K562 (cell line): ENCODE data around the gene ZSCAN29. TPM values are rescaled to one million over a fixed set of nuclear protein-coding genes. Genes with fewer than 3 reads are reported as not detected.

ENCODE experiments used
- CEBPB ChIP-seq: fragments of 450-650 bp; IDR thresholded peaks from 2 replicates; pipeline ENCODE4 v1.6.1; 2016; ENCODE audit warnings: missing genetic modification characterization, missing compliant biosample characterization
- CHCHD3 ChIP-seq: fragments of 250-450 bp; sonication (Bioruptor Pico); IDR thresholded peaks from 2 replicates; pipeline ENCODE4 v2.1.2; 2022; ENCODE audit warnings: mild to moderate bottlenecking
- EHMT2 ChIP-seq: fragments of 450-650 bp; IDR thresholded peaks from 2 replicates; pipeline ENCODE4 v1.6.1; 2018; ENCODE audit warnings: antibody characterized with exemption
- FOXJ3 ChIP-seq: sonication (generic); formaldehyde crosslinking; IDR thresholded peaks from 2 replicates; pipeline ENCODE4 v1.4.0; 2020; ENCODE audit warnings: mild to moderate bottlenecking, missing genetic modification reagents
- GABPB2 ChIP-seq: fragments of 250-450 bp; sonication (Bioruptor Pico); conservative IDR thresholded peaks from 2 replicates; pipeline ENCODE4 v1.5.1; 2021; ENCODE audit warnings: mild to moderate bottlenecking
- L3MBTL2 ChIP-seq: fragments of 450-650 bp; IDR thresholded peaks from 2 replicates; pipeline ENCODE4 v1.6.1; 2016; ENCODE audit warnings: mild to moderate bottlenecking, moderate library complexity
- LARP7 ChIP-seq: fragments of 450-650 bp; IDR thresholded peaks from 2 replicates; pipeline ENCODE4 v1.6.1; 2016
- MAFG ChIP-seq: fragments of 450-650 bp; conservative IDR thresholded peaks from 2 replicates; pipeline ENCODE4 v1.6.1; 2016; ENCODE audit warnings: missing genetic modification characterization, missing compliant biosample characterization
- RBM15 ChIP-seq: fragments of 200-400 bp; formaldehyde crosslinking; IDR thresholded peaks from 2 replicates; pipeline ENCODE4 v1.6.1; 2018; ENCODE audit warnings: mild to moderate bottlenecking, low read length, moderate library complexity; ENCODE audit not compliant: insufficient read depth
- SMARCA5 ChIP-seq: fragments of 450-650 bp; IDR thresholded peaks from 2 replicates; pipeline ENCODE4 v1.6.1; 2016
- TOE1 ChIP-seq, 2 experiments: fragments of 450-650 bp in 1 of 2; sonication (generic) in 1 of 2; formaldehyde crosslinking in 1 of 2; IDR thresholded peaks; 2 replicates each; pipeline versions ENCODE4 v1.7.1 to v1.8.0; 2016 to 2022; ENCODE audit warnings: borderline replicate concordance in 2 of 2, mild to moderate bottlenecking in 2 of 2, antibody characterized with exemption in 1 of 2, inconsistent platforms in 1 of 2, low read depth in 1 of 2, missing genetic modification reagents in 1 of 2, moderate library complexity in 1 of 2
- ZNF134 ChIP-seq: fragments of 250-450 bp; sonication (Bioruptor Pico); conservative IDR thresholded peaks from 2 replicates; pipeline ENCODE4 v1.4.0; 2020
- ZNF384 ChIP-seq: IDR thresholded peaks from 2 replicates; pipeline ENCODE4 v1.6.1; 2012; ENCODE audit warnings: low read depth, low read length, improper control_type of control experiment
- ZNF644 ChIP-seq: fragments of 200-800 bp; sonication (Bioruptor generic); IDR thresholded peaks from 2 replicates; pipeline ENCODE4 v1.6.1; 2016; ENCODE audit warnings: low read depth, missing genetic modification characterization, missing compliant biosample characterization
- ZNF79 ChIP-seq: fragments of 250-450 bp; sonication (Bioruptor Pico); IDR thresholded peaks from 2 replicates; pipeline ENCODE4 v1.4.0; 2020; ENCODE audit warnings: low read depth, mild to moderate bottlenecking, moderate library complexity
- polyA plus RNA-seq, 8 experiments: library from polyadenylated mRNA; depleted of rRNA in 4 of 8; stranded (reverse) in 5 of 8; unstranded in 3 of 8; fragments of >200 nt; fragmentation: Nextera tagmentation in 2 of 8; fragmentation: Illumina TruSeq in 1 of 8; extraction: Ambion mirVana in 2 of 8; extraction: Trizol in 1 of 8; gene quantifications; 2 replicates each; pipeline versions ENCODE4 v1.2.1 to v1.2.3, GENCODE V29; 2011 to 2014; ENCODE audit warnings: inconsistent platforms in 1 of 8, missing spikeins in 1 of 8
- total RNA-seq, 7 experiments: library from RNA; depleted of rRNA in 6 of 7; stranded (reverse); fragments of >200 nt in 6 of 7; fragmentation: Illumina TruSeq in 2 of 7; extraction: Trizol in 2 of 7; gene quantifications; 2 replicates each; pipeline versions ENCODE4 v1.2.1 to v1.2.3, GENCODE V29; 2011 to 2021; ENCODE audit warnings: low replicate concordance in 1 of 7
- TF ChIP-seq, protein P1 (sequence below), 2 experiments: IDR thresholded peaks; 2 replicates each; pipeline ENCODE4 v1.6.1; 2012; ENCODE audit warnings: improper control_type of control experiment in 2 of 2, low read depth in 2 of 2, low read length in 2 of 2, borderline replicate concordance in 1 of 2
- TF ChIP-seq, protein P2 (sequence below), 2 experiments: fragments of 450-650 bp; conservative IDR thresholded peaks; 2 replicates each; pipeline ENCODE4 v1.6.1; 2017; ENCODE audit warnings: mild to moderate bottlenecking in 2 of 2, moderate library complexity in 2 of 2
- TF ChIP-seq, protein P3 (sequence below): fragments of 250-450 bp; sonication (Bioruptor Pico); IDR thresholded peaks from 2 replicates; pipeline ENCODE4 v1.5.0; 2020; ENCODE audit warnings: mild to moderate bottlenecking
- TF ChIP-seq, protein P4 (sequence below): fragments of 250-450 bp; sonication (Bioruptor Pico); IDR thresholded peaks from 2 replicates; pipeline ENCODE4 v1.9.0; 2021; ENCODE audit warnings: mild to moderate bottlenecking
- TF ChIP-seq, protein P5 (sequence below): sonication (generic); formaldehyde crosslinking; IDR thresholded peaks from 2 replicates; pipeline ENCODE4 v1.8.0; 2022; ENCODE audit warnings: mild to moderate bottlenecking, low read depth, missing genetic modification reagents
- TF ChIP-seq, protein P6 (sequence below): fragments of 250-450 bp; sonication (Bioruptor Pico); IDR thresholded peaks from 2 replicates; pipeline ENCODE4 v1.4.0; 2020

The ZSCAN29 gene
- total and polyA plus RNA-seq, 9 of the 15 experiments (the other 6 are each of a cell fraction or from before 2014, with no cell fraction given), result 2.5 to 28.6 (median 19.7) TPM

DNA sequence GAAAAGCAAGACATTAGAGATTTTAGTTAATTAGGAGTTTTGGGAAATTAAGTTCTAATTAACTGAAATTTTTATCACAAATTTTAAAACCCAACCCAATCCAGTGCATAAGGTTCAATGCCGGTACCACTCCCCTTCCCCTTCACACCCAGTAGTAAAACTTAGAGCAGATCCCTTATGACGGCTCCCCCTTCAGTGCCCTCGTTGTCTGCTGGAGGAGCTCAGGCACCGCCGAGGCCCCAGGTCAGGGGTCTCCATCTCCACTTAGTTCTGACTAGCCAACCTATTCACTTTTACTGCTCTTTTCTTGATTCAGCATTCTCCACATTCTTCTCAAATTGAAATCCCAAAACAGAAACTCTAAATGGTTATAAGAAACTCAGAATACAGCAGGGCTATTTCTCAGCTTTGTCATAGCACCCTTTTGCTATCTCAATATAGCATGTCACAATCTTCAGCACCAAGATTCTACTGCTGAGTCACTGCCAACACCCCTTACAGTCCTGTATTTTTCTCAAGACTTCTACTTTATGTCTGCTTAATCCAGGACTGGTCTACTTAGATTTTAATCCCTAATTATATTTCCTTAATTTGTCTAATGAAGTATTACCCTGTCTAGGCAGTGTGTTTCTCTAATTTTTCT lies 39.9 kb upstream of the ZSCAN29 start (continued):
- TF ChIP-seq, protein P1, sequence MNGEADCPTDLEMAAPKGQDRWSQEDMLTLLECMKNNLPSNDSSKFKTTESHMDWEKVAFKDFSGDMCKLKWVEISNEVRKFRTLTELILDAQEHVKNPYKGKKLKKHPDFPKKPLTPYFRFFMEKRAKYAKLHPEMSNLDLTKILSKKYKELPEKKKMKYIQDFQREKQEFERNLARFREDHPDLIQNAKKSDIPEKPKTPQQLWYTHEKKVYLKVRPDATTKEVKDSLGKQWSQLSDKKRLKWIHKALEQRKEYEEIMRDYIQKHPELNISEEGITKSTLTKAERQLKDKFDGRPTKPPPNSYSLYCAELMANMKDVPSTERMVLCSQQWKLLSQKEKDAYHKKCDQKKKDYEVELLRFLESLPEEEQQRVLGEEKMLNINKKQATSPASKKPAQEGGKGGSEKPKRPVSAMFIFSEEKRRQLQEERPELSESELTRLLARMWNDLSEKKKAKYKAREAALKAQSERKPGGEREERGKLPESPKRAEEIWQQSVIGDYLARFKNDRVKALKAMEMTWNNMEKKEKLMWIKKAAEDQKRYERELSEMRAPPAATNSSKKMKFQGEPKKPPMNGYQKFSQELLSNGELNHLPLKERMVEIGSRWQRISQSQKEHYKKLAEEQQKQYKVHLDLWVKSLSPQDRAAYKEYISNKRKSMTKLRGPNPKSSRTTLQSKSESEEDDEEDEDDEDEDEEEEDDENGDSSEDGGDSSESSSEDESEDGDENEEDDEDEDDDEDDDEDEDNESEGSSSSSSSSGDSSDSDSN (IDR thresholded peaks at IDR 0.05; ENCODE audit: borderline replicate concordance in 1 of 2, low read depth in 2 of 2, low read length in 2 of 2), result no peak
- TF ChIP-seq ZNF384, result no peak
- TF ChIP-seq LARP7, result no peak
- no peak for TF ChIP-seq SMARCA5
- no peak for TF ChIP-seq GABPB2 (CRISPR knock-in tag)
- TF ChIP-seq, protein P2, sequence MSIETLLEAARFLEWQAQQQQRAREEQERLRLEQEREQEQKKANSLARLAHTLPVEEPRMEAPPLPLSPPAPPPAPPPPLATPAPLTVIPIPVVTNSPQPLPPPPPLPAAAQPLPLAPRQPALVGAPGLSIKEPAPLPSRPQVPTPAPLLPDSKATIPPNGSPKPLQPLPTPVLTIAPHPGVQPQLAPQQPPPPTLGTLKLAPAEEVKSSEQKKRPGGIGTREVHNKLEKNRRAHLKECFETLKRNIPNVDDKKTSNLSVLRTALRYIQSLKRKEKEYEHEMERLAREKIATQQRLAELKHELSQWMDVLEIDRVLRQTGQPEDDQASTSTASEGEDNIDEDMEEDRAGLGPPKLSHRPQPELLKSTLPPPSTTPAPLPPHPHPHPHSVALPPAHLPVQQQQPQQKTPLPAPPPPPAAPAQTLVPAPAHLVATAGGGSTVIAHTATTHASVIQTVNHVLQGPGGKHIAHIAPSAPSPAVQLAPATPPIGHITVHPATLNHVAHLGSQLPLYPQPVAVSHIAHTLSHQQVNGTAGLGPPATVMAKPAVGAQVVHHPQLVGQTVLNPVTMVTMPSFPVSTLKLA (conservative IDR thresholded peaks at IDR 0.05), result peak in 1 of 2 experiments; percentile 14; a peak in 1 of 4 replicates
- TF ChIP-seq, protein P3, sequence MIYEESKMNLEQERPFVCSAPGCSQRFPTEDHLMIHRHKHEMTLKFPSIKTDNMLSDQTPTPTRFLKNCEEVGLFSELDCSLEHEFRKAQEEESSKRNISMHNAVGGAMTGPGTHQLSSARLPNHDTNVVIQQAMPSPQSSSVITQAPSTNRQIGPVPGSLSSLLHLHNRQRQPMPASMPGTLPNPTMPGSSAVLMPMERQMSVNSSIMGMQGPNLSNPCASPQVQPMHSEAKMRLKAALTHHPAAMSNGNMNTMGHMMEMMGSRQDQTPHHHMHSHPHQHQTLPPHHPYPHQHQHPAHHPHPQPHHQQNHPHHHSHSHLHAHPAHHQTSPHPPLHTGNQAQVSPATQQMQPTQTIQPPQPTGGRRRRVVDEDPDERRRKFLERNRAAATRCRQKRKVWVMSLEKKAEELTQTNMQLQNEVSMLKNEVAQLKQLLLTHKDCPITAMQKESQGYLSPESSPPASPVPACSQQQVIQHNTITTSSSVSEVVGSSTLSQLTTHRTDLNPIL (CRISPR knock-in tag), result no peak
- no peak for TF ChIP-seq ZNF134 (CRISPR knock-in tag)
- no peak for TF ChIP-seq CHCHD3
- TF ChIP-seq, protein P4, sequence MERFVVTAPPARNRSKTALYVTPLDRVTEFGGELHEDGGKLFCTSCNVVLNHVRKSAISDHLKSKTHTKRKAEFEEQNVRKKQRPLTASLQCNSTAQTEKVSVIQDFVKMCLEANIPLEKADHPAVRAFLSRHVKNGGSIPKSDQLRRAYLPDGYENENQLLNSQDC (CRISPR knock-in tag), result no peak
- TF ChIP-seq, protein P5, sequence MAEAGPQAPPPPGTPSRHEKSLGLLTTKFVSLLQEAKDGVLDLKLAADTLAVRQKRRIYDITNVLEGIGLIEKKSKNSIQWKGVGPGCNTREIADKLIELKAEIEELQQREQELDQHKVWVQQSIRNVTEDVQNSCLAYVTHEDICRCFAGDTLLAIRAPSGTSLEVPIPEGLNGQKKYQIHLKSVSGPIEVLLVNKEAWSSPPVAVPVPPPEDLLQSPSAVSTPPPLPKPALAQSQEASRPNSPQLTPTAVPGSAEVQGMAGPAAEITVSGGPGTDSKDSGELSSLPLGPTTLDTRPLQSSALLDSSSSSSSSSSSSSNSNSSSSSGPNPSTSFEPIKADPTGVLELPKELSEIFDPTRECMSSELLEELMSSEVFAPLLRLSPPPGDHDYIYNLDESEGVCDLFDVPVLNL, result no peak
- peak; percentile 69; the same call in 1 of the 2 replicates for TF ChIP-seq L3MBTL2
- no peak for TF ChIP-seq TOE1 (IDR thresholded peaks at IDR 0.05; ENCODE audit: borderline replicate concordance)
- TF ChIP-seq TOE1 (CRISPR knock-in tag; IDR thresholded peaks at IDR 0.05; ENCODE audit: borderline replicate concordance, low read depth), result no peak
- TF ChIP-seq FOXJ3 (CRISPR knock-in tag), result no peak
- TF ChIP-seq EHMT2, result no peak
- TF ChIP-seq CEBPB (tag), result peak; percentile 85
- no peak for TF ChIP-seq ZNF79 (CRISPR knock-in tag)
- TF ChIP-seq MAFG, result peak; percentile 92
- TF ChIP-seq, protein P6, sequence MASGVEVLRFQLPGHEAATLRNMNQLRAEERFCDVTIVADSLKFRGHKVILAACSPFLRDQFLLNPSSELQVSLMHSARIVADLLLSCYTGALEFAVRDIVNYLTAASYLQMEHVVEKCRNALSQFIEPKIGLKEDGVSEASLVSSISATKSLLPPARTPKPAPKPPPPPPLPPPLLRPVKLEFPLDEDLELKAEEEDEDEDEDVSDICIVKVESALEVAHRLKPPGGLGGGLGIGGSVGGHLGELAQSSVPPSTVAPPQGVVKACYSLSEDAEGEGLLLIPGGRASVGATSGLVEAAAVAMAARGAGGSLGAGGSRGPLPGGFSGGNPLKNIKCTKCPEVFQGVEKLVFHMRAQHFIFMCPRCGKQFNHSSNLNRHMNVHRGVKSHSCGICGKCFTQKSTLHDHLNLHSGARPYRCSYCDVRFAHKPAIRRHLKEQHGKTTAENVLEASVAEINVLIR, result no peak
- TF ChIP-seq ZNF644, result no peak
- no peak for TF ChIP-seq RBM15
